ENCODE measurements around the gene CRBN.

Gene CRBN

DNA sequence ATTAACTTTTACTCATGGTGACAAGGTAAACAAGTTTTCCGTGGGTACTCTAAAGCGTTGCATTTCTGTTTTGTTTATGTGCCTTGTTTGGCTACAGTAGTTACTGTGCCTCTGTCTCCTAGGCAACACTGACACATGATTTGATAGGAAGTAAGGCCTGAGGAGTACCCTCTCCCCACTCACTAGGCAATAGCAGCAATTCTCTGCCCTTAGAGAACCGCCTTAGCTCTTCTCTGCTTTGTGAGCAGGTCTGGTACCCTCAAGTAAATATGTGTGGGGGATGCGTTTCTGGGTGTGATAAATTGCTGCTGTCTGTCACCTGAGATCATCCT, 69.2 kb downstream of the CRBN start, which contains the start of gene IL5RA:
TSS of gene IL5RA (minus strand) at position 76 of the 332 bp plus-strand sequence. CDS start 5,390 bp downstream, outside the sequence.
- Mint-ChIP-seq H3K27me3 (no peaks in the 10 kb centered on the region), H3K9me3 (no peaks in the 10 kb centered on the region), H3K4me3 (peak within 1 kb of the TSS; percentile 7), H3K4me1 (peaks cover 18% of the 10 kb centered on the region), H3K27ac (no peak within 1 kb of the TSS), H3K36me3 (ENCODE audit: low read depth) (no peaks in the 10 kb centered on the region)
- no peak for ATAC-seq
- DNase-seq, result no peak

DNA sequence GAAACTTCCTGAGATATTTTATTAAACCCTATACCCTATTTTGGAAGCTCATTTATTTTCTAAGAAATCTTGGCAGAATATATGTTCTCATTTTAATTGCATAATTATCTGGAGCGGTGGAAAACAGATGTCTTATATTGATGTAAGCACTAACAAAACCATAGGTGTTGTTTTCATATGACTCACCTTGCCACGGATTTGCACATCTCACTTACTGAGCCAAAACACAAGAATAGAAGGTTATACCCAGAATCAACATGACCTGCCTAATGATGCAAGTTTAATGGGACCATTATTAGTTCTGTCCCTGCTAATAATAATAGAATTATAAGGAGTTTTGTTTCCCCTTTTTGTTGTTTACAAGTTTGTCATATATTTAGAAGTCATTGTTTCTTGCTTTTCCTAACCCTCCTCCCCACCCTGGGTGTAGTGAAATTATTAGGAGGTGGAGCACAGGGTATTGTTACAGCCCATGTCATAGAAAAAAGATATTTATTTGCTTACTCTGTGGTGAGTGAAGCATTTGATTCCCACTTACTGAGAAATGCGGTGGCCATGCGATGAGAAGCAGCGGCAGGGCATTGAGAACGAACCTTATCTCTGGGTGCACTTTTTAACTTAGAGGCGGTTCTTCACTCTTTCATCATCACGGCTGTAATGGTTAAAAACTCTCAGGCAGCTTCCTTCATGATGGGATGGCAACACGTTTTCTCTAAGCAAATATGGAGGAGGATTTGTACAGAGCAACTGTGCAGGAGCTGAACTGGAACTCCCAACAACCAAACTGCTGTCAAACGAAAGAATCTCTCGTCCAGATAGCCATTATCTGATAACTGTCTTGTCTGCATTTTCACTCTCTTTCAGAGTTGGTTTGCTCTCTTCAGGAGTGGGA, 69.8 kb downstream of the CRBN start:
- no peak overlapping the region for H3K27ac Mint-ChIP-seq

DNA sequence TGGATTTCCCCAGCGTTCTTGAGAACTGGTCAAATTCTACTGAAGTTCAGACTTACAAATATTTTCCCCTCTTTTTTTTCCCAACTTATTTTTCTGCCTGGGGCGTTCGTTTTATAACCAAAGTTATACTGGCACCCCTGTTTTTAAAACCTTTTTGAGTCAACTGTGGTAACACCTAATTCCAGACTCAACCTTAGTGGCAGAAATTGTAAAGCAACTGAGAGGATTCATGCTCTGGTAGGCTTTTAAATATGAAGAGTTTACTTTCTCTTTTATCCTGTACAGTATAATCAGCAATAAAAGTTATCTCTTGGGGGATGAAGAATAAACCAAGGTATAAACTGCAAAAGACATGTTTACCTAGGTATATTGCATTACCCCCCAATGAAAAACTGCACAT, 71.6 kb downstream of the CRBN start:
- no peak for ATAC-seq
- peaks cover 18% of the 10 kb centered on the region for H3K4me1 Mint-ChIP-seq
- DNase-seq, result no peak

More for the DNA sequence above, 69.8 kb downstream of the CRBN start:
- Mint-ChIP-seq H3K4me1 (peaks cover 18% of the 10 kb centered on the region), H3K27me3 (peaks cover 3% of the 10 kb centered on the region), H3K9me3 (no peaks in the 10 kb centered on the region), H3K4me3 (peak overlapping the region; percentile 7), H3K36me3 (ENCODE audit: low read depth) (no peaks in the 10 kb centered on the region)
- ATAC-seq (peak; percentile 40), DNase-seq (no peak)

DNA sequence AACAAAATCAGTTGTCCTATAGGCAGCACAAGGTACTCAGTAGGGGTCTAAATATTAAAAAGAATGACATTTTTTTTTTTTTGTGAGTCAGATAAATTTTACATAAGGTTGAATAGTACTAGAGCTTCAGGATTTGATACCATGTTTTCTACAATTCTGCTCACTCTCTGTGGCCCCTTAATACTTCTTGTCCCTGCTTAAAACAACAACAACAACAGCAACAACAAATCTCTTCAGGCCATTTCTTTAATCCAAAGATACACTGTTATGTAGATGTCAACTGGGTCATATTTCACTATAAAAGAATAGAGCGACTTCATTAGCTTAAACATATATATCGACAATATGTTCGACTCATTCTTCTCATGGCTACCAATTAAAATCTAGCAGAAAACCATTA, 72.3 kb downstream of the CRBN start:
- Mint-ChIP-seq H3K4me3 (no peak overlapping the region), H3K27ac (no peak overlapping the region), H3K9me3 (no peaks in the 10 kb centered on the region), H3K36me3 (ENCODE audit: low read depth) (no peaks in the 10 kb centered on the region), H3K27me3 (peaks cover 3% of the 10 kb centered on the region), H3K4me1 (peaks cover 18% of the 10 kb centered on the region)
- ATAC-seq (no peak), DNase-seq (no peak)

More for the DNA sequence above, 71.6 kb downstream of the CRBN start:
- H3K4me3 Mint-ChIP-seq, result no peak overlapping the region
- no peaks in the 10 kb centered on the region for H3K9me3 Mint-ChIP-seq
- no peaks in the 10 kb centered on the region for H3K36me3 Mint-ChIP-seq (ENCODE audit: low read depth)
- H3K27me3 Mint-ChIP-seq, result peaks cover 3% of the 10 kb centered on the region
- H3K27ac Mint-ChIP-seq, result no peak overlapping the region

DNA sequence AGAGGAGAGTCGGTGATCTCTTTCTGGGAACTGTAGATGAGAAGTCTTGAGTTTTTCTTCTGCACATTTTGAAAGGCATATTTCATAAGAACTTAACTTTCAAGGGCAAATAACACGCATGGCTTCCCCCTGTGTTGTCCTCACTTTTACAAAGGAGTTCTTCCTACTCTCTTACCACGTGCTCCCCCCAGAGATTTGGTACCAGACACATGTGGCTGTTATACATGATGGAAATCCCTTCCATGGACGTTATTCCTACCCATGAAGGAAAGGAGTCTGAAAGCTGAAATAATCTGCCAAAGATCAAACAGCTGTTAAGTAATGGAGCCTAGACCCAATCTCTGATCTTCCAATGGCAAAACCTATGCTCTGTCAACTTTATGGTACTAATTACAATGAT, 73.7 kb downstream of the CRBN start:
- H3K27ac Mint-ChIP-seq, result no peak overlapping the region
- ATAC-seq, result no peak
- no peak overlapping the region for H3K4me3 Mint-ChIP-seq
- peaks cover 19% of the 10 kb centered on the region for H3K4me1 Mint-ChIP-seq
- H3K36me3 Mint-ChIP-seq (ENCODE audit: low read depth), result no peaks in the 10 kb centered on the region
- DNase-seq, result no peak
- H3K9me3 Mint-ChIP-seq, result no peaks in the 10 kb centered on the region
- peaks cover 3% of the 10 kb centered on the region for H3K27me3 Mint-ChIP-seq

DNA sequence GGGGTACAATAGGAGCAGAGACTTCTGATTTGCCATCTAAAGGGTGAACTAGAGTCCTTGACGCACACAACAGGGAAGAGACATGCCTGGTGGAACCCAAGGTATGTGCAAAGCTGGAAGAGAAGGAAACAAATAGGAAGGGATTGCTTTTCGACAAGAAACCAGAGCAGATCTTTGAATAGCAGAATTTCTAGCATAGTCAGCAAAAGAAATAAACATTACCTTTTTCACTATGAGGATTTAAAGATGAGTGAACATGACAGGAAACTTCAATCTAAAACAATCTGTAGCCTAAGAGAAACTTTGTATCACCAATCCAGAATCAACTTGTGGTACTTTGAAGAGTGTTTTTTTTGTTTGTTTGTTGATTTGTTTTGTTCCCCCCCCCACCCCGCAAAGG, 74.2 kb downstream of the CRBN start:
- Mint-ChIP-seq H3K9me3 (no peaks in the 10 kb centered on the region), H3K4me3 (no peak overlapping the region), H3K27me3 (peaks cover 3% of the 10 kb centered on the region), H3K36me3 (ENCODE audit: low read depth) (no peaks in the 10 kb centered on the region), H3K4me1 (peaks cover 14% of the 10 kb centered on the region), H3K27ac (no peak overlapping the region)
- DNase-seq, result no peak
- no peak for ATAC-seq

DNA sequence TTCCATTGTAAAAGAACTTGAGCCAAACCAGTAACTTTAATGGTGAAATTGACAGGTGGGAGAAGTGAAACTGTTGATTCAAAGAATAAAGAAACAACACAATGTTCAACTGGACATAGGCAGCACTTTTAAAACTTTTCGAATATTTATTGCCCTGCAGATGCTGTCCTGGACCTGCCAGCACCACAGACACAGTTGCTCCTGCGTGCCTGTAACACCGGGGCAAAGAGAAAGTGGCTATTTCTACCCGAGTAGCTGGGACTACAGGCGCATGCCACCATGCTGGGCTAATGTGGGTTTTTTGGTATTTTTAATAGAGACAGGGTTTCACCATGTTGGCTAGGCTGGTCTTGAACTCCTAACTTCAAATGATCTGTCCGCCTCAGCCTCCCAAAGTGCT, 76.7 kb downstream of the CRBN start:
- DNase-seq (no peak), ATAC-seq (no peak)
- no peak overlapping the region for H3K4me3 Mint-ChIP-seq
- no peak overlapping the region for H3K27ac Mint-ChIP-seq
- peaks cover 4% of the 10 kb centered on the region for H3K4me1 Mint-ChIP-seq
- H3K27me3 Mint-ChIP-seq, result peaks cover 3% of the 10 kb centered on the region
- H3K9me3 Mint-ChIP-seq, result no peaks in the 10 kb centered on the region
- H3K36me3 Mint-ChIP-seq (ENCODE audit: low read depth), result no peaks in the 10 kb centered on the region

DNA sequence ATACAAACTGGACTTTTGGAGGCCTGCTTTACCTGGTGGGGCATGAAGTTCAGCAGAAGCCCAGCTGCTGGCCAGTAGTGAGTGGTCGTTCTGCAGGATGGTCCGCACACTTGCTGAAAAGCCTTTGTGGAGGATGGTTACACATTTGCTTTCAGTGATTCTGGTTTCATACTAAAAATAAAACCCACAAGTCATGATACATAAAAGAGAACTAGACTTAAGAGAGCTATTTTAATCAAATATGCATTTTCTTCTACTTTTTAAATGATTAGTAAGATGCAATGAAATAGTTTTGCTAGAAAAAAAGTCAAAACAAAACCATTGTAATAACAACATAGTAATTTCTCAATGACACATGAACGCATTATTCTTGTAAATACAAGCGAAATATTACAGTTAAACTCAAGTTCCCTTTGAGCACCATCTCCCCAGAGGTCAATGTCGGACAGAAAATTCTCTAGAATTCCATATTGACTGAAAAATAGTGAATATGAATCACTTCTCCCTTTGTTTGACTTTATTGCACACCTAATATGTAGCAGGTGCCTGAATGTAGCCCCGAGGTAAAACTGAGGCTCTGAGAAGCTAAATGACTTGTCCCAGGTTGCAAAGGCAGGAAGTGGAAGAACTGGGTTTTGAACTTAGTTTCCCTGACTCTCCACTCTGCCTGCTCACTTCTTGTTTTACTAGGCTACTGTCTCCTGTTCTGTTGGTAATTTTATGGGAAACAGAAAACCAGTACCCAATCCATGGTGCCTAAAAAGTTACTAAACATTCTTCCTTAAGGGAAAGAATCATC, 77.6 kb downstream of the CRBN start:
- no peaks in the 10 kb centered on the region for H3K9me3 Mint-ChIP-seq
- H3K36me3 Mint-ChIP-seq (ENCODE audit: low read depth), result no peaks in the 10 kb centered on the region
- H3K27ac Mint-ChIP-seq, result no peak overlapping the region
- ATAC-seq, result no peak
- peaks cover 4% of the 10 kb centered on the region for H3K4me1 Mint-ChIP-seq
- peaks cover 3% of the 10 kb centered on the region for H3K27me3 Mint-ChIP-seq
- H3K4me3 Mint-ChIP-seq, result no peak overlapping the region
- DNase-seq, result no peak
